Measurements from ENCODE around the gene RAPGEF2. TPM values are rescaled to one million over a fixed set of nuclear protein-coding genes. Genes with fewer than 3 reads are reported as not detected.
"Not testable (repeated sequence)": the region's sequence is repeated elsewhere in the genome, so short reads cannot be mapped to it uniquely, and the experiment has no call there.

The RAPGEF2 gene
- total RNA-seq (10 to 100 TPM; 47.6 to 51.3 TPM), polyA plus RNA-seq (10 to 100 TPM in 1 of 2 donors, 1 to 10 TPM in 1; 9.4 to 16.2 TPM)
- long read RNA-seq, donor 1, partial matches to known transcripts: 10 of 35 reads
- long read RNA-seq, donor 1, other reads (novel, unspliced or antisense): 25 of 35 reads
- long read RNA-seq, donor 2, partial matches to known transcripts: 10 of 21 reads
- long read RNA-seq, donor 2, other reads (novel, unspliced or antisense): 10 of 21 reads

DNA sequence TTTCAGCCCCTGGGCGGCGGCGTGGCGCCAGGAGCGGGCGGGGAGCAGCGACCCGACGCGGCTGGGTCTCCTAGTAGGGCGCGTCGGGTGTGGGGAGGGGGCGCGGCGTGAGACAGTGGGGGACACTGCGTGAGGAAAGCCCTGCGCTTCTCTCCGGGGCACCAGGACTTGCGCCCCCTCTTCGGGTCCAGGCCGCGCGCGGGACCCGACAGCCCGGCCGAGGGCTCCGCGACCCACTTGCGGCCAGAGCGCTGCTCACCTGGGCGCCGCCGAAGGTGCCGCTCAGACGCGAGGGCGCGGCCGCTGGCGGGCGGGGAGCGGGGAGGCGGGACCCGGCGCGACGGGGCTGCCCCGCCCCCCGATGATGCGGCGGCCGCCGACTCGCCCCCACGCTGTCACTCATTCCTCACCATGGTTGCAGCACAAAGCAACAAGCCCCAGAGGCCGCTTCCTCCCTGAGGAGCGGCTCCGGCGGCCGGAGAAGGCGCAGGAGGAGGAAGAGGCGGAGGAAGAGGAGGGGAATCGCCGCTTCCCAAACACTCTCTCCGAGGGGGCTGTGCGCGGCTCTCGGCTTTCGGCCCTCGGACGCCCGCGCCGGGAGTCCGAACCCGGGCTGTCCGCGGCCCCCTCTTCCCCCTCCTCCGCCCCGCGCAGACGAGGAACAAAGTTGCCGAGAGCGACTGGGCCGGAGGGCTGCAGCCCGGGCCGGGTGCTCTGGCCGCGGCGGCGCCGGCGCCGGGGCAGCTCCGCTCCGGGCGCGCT is at the start of gene RAPGEF2:
Gene RAPGEF2 (plus strand): TSS at position 458 of the 762 bp plus-strand sequence. CDS start 1,084 bp downstream, outside the sequence.
- H3K36me3 ChIP-seq (ENCODE audit: control insufficient read depth in 1 of 2, insufficient read depth in 2 of 2, low read length in 1 of 2): no peaks in the 10 kb centered on the region
- ATAC-seq (ENCODE audit: low FRiP score) (peak; percentile 95), DNase-seq (peak; percentile 96)
- H3K27me3 ChIP-seq (ENCODE audit: control insufficient read depth in 1 of 2, insufficient read depth in 2 of 2, low read length in 1 of 2): no peaks in the 10 kb centered on the region
- H3K9me3 ChIP-seq (ENCODE audit: control insufficient read depth, low read length): no peaks in the 10 kb centered on the region
- H3K4me1 ChIP-seq (ENCODE audit: control insufficient read depth in 1 of 2, insufficient read depth in 2 of 2, low read length in 2 of 2): peaks cover 0 to 4% of the 10 kb centered on the region in 2 donors
- intact Hi-C loops (cut with DNase I): loop anchor here (5.0 to 10.0 kb wide), 3 partner anchors 69 to 228 kb away; no protein-coding TSS in a partner anchor
- peak within 1 kb of the TSS; percentile 99 to 100 for H3K4me3 ChIP-seq (ENCODE audit: low read length in 2 of 2)
- peak within 1 kb of the TSS; percentile 85 to 99 for H3K27ac ChIP-seq (ENCODE audit: low read depth in 1 of 2, low read length in 2 of 2)
- WGBS, 2 donors: 0 to 1% methylated on average over 42 to 100 of the region's 100 CpGs

- ATAC-seq (ENCODE audit: low FRiP score) (no peak), DNase-seq (no peak)
- Histone ChIP-seq H3K27ac (ENCODE audit: low read depth in 1 of 2, low read length in 2 of 2) (no peak overlapping the region), H3K4me1 (ENCODE audit: control insufficient read depth in 1 of 2, insufficient read depth in 2 of 2, low read length in 2 of 2) (no peaks in the 10 kb centered on the region), H3K27me3 (ENCODE audit: control insufficient read depth in 1 of 2, insufficient read depth in 2 of 2, low read length in 1 of 2) (no peaks in the 10 kb centered on the region), H3K36me3 (ENCODE audit: control insufficient read depth in 1 of 2, insufficient read depth in 2 of 2, low read length in 1 of 2) (no peaks in the 10 kb centered on the region), H3K4me3 (ENCODE audit: low read length in 2 of 2) (no peak overlapping the region), H3K9me3 (ENCODE audit: control insufficient read depth, low read length) (no peaks in the 10 kb centered on the region)
- 96 to 99% methylated on average over 2 of the region's 2 CpGs for WGBS, 2 donors
- intact Hi-C loops (cut with DNase I): no loop called here
Observed at GRCh38 chr4:159055833-159056232, 47.0 kb upstream of the RAPGEF2 start.

GRCh38 chr4:159060161-159060560 is 42.7 kb upstream of the RAPGEF2 start:
- no peaks in the 10 kb centered on the region for H3K4me1 ChIP-seq (ENCODE audit: control insufficient read depth in 1 of 2, insufficient read depth in 2 of 2, low read length in 2 of 2)
- H3K9me3 ChIP-seq (ENCODE audit: control insufficient read depth, low read length): no peaks in the 10 kb centered on the region
- intact Hi-C loops (cut with DNase I): no loop called here
- H3K36me3 ChIP-seq (ENCODE audit: control insufficient read depth in 1 of 2, insufficient read depth in 2 of 2, low read length in 1 of 2): no peaks in the 10 kb centered on the region
- H3K4me3 ChIP-seq (ENCODE audit: low read length in 2 of 2): no peak overlapping the region
- no peak overlapping the region for H3K27ac ChIP-seq (ENCODE audit: low read depth in 1 of 2, low read length in 2 of 2)
- H3K27me3 ChIP-seq (ENCODE audit: control insufficient read depth in 1 of 2, insufficient read depth in 2 of 2, low read length in 1 of 2): no peaks in the 10 kb centered on the region
- no peak for ATAC-seq (ENCODE audit: low FRiP score)
- WGBS, 2 donors: 7 to 8% methylated on average over 3 of the region's 3 CpGs
- no peak for DNase-seq

DNA sequence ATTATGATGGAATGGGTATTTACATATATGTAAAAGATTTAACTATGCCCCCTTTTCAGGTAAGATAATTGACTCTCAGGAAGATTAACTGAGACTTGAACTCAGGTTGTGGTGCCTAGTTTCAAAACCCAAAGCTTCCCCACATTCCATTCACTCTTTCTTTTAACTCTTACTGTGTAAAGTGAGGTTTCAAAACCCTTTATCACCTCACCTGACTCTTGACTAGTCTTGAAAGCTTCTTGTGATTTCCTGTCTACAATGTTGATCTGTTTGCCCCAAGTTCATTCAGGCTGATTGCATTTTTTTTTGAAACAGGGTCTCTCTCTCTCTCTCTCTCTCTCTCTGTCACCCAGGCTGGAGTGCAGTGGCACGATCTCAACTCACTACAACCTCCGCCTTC is 40.5 kb upstream of the RAPGEF2 start:
- no peaks in the 10 kb centered on the region for H3K4me1 ChIP-seq (ENCODE audit: control insufficient read depth in 1 of 2, insufficient read depth in 2 of 2, low read length in 2 of 2)
- H3K4me3 ChIP-seq (ENCODE audit: low read length in 2 of 2): no peak overlapping the region
- 74 to 100% methylated on average over 2 of the region's 2 CpGs for WGBS, 2 donors
- H3K9me3 ChIP-seq (ENCODE audit: control insufficient read depth, low read length): no peaks in the 10 kb centered on the region
- H3K27ac ChIP-seq (ENCODE audit: low read depth in 1 of 2, low read length in 2 of 2): no peak overlapping the region
- intact Hi-C loops (cut with DNase I): no loop called here
- H3K27me3 ChIP-seq (ENCODE audit: control insufficient read depth in 1 of 2, insufficient read depth in 2 of 2, low read length in 1 of 2): no peaks in the 10 kb centered on the region
- ATAC-seq (ENCODE audit: low FRiP score) (no peak), DNase-seq (no peak)
- H3K36me3 ChIP-seq (ENCODE audit: control insufficient read depth in 1 of 2, insufficient read depth in 2 of 2, low read length in 1 of 2): no peaks in the 10 kb centered on the region

DNA sequence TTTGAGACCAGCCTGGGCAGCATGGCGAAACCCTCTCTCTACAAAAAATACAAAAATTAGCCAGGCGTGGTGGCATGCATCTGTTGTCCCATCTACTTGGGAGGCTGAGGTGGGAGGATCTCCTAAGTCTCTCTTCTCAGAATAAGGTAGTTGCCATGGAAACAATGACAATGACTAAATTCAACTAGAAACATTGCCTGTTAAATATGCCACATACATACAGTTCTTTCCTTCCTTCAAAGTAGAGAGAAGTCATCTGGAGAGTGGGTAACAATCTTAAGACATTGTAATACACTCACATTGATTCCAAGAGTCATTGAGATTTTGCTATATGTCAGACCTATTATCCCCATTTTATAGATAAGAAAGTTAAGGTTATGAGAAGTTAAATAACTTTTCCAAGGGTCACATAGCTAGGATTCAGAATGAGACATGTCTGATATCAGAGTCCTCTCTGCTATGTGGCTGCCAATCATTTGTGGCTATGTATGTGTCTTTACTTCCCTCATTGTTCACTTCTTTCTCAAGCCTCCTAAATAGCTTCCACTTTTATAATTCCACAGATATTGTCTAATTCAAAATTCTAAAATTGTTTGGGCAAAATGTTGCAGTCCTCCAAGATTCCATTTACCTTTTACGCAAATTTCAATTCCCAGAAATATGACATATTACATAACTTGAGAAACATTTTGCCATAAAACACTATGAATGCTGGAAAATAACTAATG is 37.2 kb upstream of the RAPGEF2 start:
- ATAC-seq (ENCODE audit: low FRiP score): no peak
- Histone ChIP-seq H3K36me3 (ENCODE audit: control insufficient read depth in 1 of 2, insufficient read depth in 2 of 2, low read length in 1 of 2) (no peaks in the 10 kb centered on the region), H3K4me1 (ENCODE audit: control insufficient read depth in 1 of 2, insufficient read depth in 2 of 2, low read length in 2 of 2) (no peaks in the 10 kb centered on the region), H3K4me3 (ENCODE audit: low read length in 2 of 2) (no peak overlapping the region), H3K9me3 (ENCODE audit: control insufficient read depth, low read length) (no peaks in the 10 kb centered on the region), H3K27me3 (ENCODE audit: control insufficient read depth in 1 of 2, insufficient read depth in 2 of 2, low read length in 1 of 2) (no peaks in the 10 kb centered on the region), H3K27ac (ENCODE audit: low read depth in 1 of 2, low read length in 2 of 2) (no peak overlapping the region)
- intact Hi-C loops (cut with DNase I): no loop called here
- DNase-seq: no peak
- 96 to 97% methylated on average over 3 of the region's 3 CpGs for WGBS, 2 donors

GRCh38 chr4:159068139-159068538 is 34.7 kb upstream of the RAPGEF2 start:
- H3K4me1 ChIP-seq (ENCODE audit: control insufficient read depth in 1 of 2, insufficient read depth in 2 of 2, low read length in 2 of 2); H3K27me3 ChIP-seq (ENCODE audit: control insufficient read depth in 1 of 2, insufficient read depth in 2 of 2, low read length in 1 of 2); H3K27ac ChIP-seq (ENCODE audit: low read depth in 1 of 2, low read length in 2 of 2); H3K4me3 ChIP-seq (ENCODE audit: low read length in 2 of 2); H3K36me3 ChIP-seq (ENCODE audit: control insufficient read depth in 1 of 2, insufficient read depth in 2 of 2, low read length in 1 of 2); H3K9me3 ChIP-seq (ENCODE audit: control insufficient read depth, low read length); DNase-seq; intact Hi-C loops (cut with DNase I); ATAC-seq (ENCODE audit: low FRiP score): not testable (repeated sequence)
- 96 to 97% methylated on average over 5 of the region's 5 CpGs for WGBS, 2 donors

DNA sequence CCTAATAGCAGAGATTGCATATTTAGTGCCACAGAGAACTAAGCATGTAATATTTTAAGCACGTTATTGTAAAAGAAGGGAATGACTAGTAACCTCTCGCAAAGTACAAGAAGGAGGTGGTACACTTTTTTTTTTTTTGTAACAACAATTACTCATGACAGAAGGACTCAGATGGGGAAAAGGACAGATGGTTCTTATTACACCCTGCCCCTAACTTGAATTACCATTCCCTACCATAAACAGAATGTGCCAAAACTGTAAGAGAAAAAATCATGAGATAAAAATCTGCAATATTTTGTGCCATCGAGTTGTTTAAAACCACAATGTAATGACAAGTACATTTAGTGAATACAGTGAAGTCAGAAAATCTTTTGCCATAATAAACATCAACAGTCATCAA is 33.0 kb upstream of the RAPGEF2 start:
- Histone ChIP-seq H3K36me3 (ENCODE audit: control insufficient read depth in 1 of 2, insufficient read depth in 2 of 2, low read length in 1 of 2) (no peaks in the 10 kb centered on the region), H3K27ac (ENCODE audit: low read depth in 1 of 2, low read length in 2 of 2) (no peak overlapping the region), H3K9me3 (ENCODE audit: control insufficient read depth, low read length) (no peaks in the 10 kb centered on the region), H3K4me3 (ENCODE audit: low read length in 2 of 2) (no peak overlapping the region), H3K4me1 (ENCODE audit: control insufficient read depth in 1 of 2, insufficient read depth in 2 of 2, low read length in 2 of 2) (peaks cover 0 to 4% of the 10 kb centered on the region in 2 donors), H3K27me3 (ENCODE audit: control insufficient read depth in 1 of 2, insufficient read depth in 2 of 2, low read length in 1 of 2) (no peaks in the 10 kb centered on the region)
- no peak for DNase-seq
- ATAC-seq (ENCODE audit: low FRiP score): no peak
- intact Hi-C loops (cut with DNase I): no loop called here
- 8 to 16% methylated on average over 3 of the region's 3 CpGs for WGBS, 2 donors

GRCh38 chr4:159070742-159071141 is 32.1 kb upstream of the RAPGEF2 start:
- H3K9me3 ChIP-seq (ENCODE audit: control insufficient read depth, low read length): no peaks in the 10 kb centered on the region
- peaks cover 0 to 4% of the 10 kb centered on the region in 2 donors for H3K4me1 ChIP-seq (ENCODE audit: control insufficient read depth in 1 of 2, insufficient read depth in 2 of 2, low read length in 2 of 2)
- ATAC-seq (ENCODE audit: low FRiP score) (no peak), DNase-seq (no peak)
- 75 to 78% methylated on average over 4 of the region's 4 CpGs for WGBS, 2 donors
- no peaks in the 10 kb centered on the region for H3K36me3 ChIP-seq (ENCODE audit: control insufficient read depth in 1 of 2, insufficient read depth in 2 of 2, low read length in 1 of 2)
- no peak overlapping the region for H3K4me3 ChIP-seq (ENCODE audit: low read length in 2 of 2)
- H3K27me3 ChIP-seq (ENCODE audit: control insufficient read depth in 1 of 2, insufficient read depth in 2 of 2, low read length in 1 of 2): no peaks in the 10 kb centered on the region
- intact Hi-C loops (cut with DNase I): no loop called here
- H3K27ac ChIP-seq (ENCODE audit: low read depth in 1 of 2, low read length in 2 of 2): no peak overlapping the region
